NCI-H2107 treated with DMSO at 0.1 percent for 48 hours (cell line): ENCODE measurements around the gene CPXM2.
"Not testable (repeated sequence)": the region's sequence is repeated elsewhere in the genome, so short reads cannot be mapped to it uniquely, and the experiment has no call there.

Experiments used
- DNase-seq: peaks from one replicate; lab custom pipeline; 2025; ENCODE audit not compliant: unreplicated experiment; lab: John Stamatoyannopoulos, UW

The CPXM2 gene

GRCh38 chr10:123747426-123747825 is 144.2 kb downstream of the CPXM2 start:
- DNase-seq = no peak

DNA sequence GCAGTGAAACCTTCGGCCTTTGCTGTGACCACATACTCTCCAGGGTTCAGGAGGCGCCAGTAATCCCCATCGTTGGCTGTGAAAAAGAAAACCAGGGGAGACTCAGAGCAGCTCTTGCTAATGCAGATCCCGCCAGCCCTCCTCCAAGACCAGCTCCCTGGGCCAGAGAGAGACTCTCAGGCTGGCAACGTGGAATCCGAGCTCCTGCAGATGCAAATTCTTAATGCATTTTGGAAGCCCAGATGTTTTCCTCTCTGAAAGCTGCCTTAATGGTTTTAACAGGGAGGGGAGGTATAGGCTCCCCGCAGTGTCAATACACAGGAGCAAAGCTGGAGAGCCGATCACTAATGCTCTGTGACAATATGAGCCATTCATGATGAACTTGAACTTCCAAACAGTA is 144.7 kb downstream of the CPXM2 start:
- no peak for DNase-seq

DNA sequence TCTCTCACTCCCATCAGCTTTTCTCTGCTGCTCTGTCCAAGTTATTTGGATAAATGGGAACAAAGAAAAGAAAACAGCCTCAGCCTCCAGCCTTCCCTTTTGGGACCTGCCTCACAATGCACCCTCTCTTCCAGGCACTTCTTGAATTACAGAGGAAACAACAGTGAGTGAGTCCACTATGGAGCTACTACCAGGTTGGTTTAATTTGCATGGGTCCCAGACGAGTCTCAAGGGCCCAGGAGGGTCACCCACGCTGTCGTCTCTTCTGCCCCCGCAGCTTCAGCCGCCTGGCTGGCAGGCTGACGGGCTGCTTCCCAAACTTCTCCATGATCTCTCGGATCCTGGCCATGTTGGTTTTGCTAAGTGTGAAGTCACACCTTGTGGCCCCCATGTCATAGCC is 145.1 kb downstream of the CPXM2 start:
- DNase-seq = no peak

GRCh38 chr10:123746061-123746460 is 145.5 kb downstream of the CPXM2 start:
- no peak for DNase-seq

DNA sequence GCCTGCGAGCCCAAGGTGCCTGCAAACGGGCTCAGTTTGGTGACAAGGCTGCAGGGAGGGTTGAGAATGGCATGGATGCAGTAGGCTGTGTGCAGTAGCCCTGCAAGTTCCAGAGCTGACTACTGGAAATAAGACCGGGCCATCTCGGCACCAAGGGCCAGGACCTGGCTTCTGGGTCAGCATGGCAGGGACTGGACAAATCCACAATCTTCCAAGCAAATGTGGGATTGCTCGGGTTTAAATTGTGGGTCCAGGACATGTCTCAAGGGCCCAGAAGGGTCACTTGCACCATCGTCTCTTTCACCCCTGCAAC is 147.4 kb downstream of the CPXM2 start:
- no peak for DNase-seq

DNA sequence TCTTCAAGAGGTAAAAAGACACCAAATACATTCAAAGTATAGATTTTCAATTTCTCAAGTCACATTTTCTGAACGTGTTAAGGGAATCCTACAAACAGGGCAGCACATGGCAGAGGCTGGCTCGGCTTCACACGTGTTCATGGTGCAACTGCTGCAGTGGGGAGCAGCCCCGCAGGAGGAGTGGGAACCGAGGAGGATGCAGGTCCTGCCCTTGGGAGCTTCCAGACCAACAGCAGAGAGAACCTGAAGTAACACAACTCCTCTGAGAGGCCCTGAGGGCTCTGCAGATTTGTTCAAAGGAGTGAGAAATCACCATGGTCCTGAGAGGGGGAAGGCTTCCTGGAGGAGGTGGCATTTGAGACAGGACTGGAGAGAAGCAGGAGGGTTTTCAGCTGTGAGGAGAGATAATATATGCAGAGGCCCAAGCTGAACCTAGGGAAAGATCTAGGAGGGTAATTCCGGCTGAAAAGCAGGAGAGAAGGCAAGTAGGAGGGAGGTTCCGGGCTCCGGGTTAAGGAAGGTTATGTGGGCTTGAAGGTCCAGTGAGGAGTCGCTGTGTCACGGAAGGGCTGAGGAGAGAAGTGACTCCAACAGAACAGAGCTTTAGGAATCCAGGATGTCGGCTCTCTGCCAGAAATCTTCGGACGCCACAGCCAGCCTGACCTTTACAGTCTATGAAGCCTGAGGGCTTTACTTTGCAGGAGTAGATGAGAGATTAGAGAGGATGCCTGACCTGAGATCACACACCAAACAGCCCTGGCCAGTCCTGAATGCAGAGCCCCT is 148.0 kb downstream of the CPXM2 start:
- no peak for DNase-seq

DNA sequence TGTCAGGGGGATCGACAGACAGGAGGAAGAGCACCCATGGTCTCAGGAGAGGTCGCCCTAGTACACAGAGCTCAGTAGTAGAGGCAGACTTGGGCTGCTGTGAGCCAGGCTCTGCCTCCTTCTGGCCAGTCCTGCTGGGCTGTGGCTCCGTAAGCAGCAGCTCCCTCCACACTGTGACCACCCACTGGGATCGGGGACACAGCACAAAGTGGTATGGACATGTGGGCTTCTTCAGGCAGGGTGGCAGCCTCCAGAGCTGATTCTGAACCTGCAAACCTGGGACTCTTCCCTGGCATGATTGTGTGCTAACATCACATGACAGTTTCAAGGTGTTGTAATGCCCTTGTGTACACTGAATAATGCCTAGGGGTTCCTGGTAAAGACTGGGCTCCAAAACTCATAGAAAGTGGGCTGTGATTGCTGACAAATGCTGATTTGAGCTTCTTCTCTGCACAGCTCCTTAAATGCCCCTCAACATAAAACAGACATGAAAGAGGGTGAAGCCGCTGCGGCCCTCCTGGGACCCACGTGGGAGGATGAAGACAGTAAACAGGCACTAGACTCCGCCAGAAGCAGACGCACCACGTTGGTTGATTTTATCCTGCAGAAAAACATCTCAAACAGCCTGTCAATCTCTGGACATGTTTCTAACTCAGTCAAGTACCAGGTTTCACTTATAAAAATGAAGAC is 148.7 kb downstream of the CPXM2 start:
- no peak for DNase-seq

- no peak for DNase-seq
These were observed 149.9 kb downstream of the CPXM2 start for GRCh38 chr10:123741711-123742110.

DNA sequence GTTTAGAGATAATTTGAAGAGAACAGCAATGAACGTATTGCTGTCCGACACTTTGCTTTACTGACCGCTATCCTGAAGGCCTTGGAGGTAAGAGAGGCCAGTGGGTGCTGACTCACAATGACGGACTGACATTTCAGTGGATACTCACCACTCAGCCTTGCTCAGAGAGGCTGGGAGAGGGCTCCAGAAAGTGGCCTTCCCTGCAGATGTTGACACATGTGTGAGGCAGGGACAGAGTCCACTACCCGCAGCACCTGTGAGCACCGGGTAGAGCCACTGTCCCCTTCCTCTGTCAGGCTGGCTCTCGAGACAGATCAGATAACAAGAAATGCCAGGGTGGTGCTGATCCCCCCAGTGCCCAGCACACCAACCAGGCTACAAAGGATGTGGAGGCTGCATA is 150.5 kb downstream of the CPXM2 start:
- no peak for DNase-seq

GRCh38 chr10:123736917-123737316 is 154.7 kb downstream of the CPXM2 start:
- not testable (repeated sequence) for DNase-seq

DNA sequence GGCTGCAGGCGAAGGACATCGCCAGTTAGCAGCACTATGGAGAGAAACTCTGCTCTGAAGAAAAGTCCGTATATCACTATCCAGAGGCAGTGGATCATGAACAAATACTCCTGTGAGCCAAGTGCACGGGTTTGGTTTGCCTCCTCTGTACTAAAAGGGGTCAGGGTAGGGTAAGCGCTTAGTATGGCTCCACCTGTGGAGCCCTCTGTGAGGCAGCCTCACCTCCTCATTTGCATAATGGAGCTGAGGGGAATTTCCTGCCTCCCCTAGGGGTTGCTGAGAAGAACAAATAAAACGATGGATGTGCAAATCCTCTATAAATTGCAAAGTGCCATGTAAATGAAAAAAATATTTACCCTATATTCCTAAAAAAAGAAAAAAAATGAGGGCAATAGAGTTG is 162.1 kb downstream of the CPXM2 start:
- DNase-seq = no peak

- DNase-seq = no peak
These were observed 164.8 kb downstream of the CPXM2 start for GRCh38 chr10:123726836-123727235.

DNA sequence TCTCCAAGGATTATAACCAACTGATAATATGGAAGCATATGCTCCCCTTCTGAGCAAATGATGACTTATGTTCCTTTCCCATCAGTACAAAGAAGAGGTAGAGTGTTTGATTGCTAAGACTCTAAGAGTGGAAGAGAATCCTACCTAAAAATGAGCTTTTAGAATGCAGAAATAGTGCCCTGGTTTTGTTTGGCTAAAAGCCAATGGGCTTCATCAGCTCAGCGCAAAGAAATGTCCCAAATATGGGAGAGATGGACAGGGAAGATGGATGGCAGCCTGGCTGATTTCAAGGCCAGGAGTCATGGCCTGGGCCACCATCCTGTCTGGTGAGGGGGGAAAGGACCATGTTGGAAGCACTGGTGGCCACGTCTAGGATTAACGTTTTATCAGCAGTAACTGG is 165.2 kb downstream of the CPXM2 start:
- no peak for DNase-seq

GRCh38 chr10:123724747-123725146 is 166.9 kb downstream of the CPXM2 start:
- DNase-seq = no peak

GRCh38 chr10:123722351-123722750 is 169.3 kb downstream of the CPXM2 start:
- no peak for DNase-seq

- no peak for DNase-seq
These were observed 170.1 kb downstream of the CPXM2 start for GRCh38 chr10:123721441-123722049.

DNA sequence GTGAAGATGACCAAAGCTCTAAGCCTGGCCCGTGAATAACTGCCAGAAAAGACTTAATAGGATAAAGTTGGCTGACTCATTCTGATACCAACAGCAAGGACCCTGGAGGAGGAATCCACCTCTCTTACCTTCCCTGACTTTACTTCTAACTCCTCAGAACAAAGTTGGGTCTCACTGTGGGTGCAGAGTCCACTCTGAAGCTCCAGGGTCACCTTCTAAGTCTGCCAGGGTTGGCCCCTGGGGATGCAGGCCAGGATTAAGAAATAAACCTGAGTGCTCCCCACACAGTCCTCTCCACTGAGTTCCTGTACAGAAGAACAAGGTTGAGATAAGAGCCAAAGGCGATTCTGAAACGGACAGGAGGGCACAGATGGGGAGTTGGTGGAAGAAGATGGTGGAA is 171.1 kb downstream of the CPXM2 start:
- DNase-seq = no peak

- DNase-seq = no peak
These were observed 173.0 kb downstream of the CPXM2 start for GRCh38 chr10:123718544-123719060.

DNA sequence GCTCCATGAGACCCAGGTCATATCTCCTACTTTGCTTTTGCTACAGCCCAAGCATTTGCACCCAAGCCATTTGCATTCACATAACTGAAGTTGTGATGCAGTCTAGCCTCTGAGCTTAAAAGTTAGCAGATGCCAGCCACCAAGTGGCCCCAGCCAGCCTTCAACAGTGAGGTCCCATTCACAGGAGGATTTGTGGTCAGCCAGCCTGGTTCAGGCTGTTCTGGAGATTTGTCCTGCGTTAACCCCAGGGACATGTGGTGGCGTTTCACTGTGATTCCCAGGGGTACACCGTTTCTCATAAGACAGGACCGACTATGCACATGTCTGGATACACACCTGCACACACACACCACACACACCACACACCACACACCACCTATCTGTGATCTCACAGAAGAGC is 174.3 kb downstream of the CPXM2 start:
- DNase-seq = no peak

DNA sequence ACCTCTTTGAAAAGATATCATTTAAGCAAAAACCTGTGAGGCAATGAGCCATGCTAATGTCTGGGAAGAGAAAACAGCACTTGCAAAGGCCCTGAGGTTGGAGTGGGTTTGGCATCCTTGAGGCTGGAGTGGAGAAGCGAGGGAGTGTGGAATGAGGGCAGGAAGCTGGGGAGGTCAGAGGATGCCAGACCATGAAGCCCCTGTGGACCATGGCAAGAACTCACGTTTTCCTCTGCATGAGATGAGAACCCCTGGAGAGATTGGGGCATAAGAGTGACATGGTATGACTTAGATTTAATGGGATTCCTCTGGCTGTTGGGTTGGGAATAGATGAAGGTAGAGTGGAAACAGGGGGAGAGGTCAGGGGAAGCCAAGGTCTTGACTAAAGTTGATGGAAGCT is 176.1 kb downstream of the CPXM2 start:
- DNase-seq = no peak

DNA sequence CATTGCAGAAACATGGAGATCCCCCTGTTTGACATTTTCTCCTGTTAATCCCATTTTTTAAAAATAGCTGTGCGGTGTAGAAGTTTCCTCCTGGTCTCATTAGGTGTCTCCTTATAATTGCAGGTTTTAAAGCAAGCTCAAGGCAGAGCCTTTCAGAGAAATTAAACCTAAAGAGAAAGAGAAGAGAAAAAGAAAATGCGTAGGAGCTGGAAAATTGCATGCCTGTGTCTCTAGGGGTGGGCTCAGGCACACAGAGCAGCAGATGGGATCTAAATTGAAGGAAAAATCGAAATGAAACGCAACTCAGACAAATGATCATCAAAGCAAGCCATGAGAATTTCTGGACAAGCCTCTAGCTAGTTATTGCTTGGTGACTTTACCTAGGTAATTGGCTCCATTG is 185.4 kb downstream of the CPXM2 start:
- DNase-seq = no peak

GRCh38 chr10:123704812-123705211 is 186.8 kb downstream of the CPXM2 start:
- no peak for DNase-seq
